H1 (cell line): Measurements from ENCODE around the gene BCAS1.

Experiments used
- BRCA1 ChIP-seq: IDR thresholded peaks from 2 replicates; pipeline ENCODE4 v1.6.1; 2012; ENCODE audit warnings: low read depth, low read length, improper control_type of control experiment
- CTCF ChIP-seq, 3 experiments: IDR thresholded peaks; 1 replicate in 2 of 3; 2 replicates in 1 of 3; pipeline versions ENCODE4 v1.5.1 to v1.6.1; 2011; ENCODE audit warnings: low read length in 3 of 3, mild to moderate bottlenecking in 3 of 3, inconsistent platforms in 2 of 3, low read depth in 1 of 3, moderate library complexity in 1 of 3; ENCODE audit not compliant: insufficient read depth in 1 of 3; ENCODE audit errors: control extremely low read depth in 1 of 3
- EGR1 ChIP-seq: IDR thresholded peaks from 2 replicates; pipeline ENCODE4 v1.6.1; 2011; ENCODE audit warnings: low read depth, low read length, borderline replicate concordance
- GTF2F1 ChIP-seq: IDR thresholded peaks from 2 replicates; pipeline ENCODE4 v1.6.1; 2012; ENCODE audit warnings: low read depth, low read length, improper control_type of control experiment, borderline replicate concordance
- JUND ChIP-seq: IDR thresholded peaks from 2 replicates; pipeline ENCODE4 v1.6.1; 2011; ENCODE audit warnings: mild to moderate bottlenecking, improper control_type of control experiment, low read length
- MAFK ChIP-seq: IDR thresholded peaks from 2 replicates; pipeline ENCODE4 v1.6.1; 2012; ENCODE audit warnings: low read depth, mild to moderate bottlenecking, improper control_type of control experiment, low read length
- PHF8 ChIP-seq: fragments of 200-600 bp; sonication (generic); conservative IDR thresholded peaks from 2 replicates; pipeline ENCODE4 v1.7.1; 2012; ENCODE audit warnings: low read depth, mild to moderate bottlenecking, inconsistent platforms, low read length, moderate library complexity
- POLR2A ChIP-seq, 2 experiments: IDR thresholded peaks; 1 replicate in 1 of 2; 2 replicates in 1 of 2; pipeline ENCODE4 v1.6.1; 2011; ENCODE audit warnings: low read depth in 2 of 2, low read length in 2 of 2, mild to moderate bottlenecking in 2 of 2; ENCODE audit errors: control extremely low read depth in 1 of 2
- RXRA ChIP-seq: IDR thresholded peaks from 2 replicates; pipeline ENCODE4 v1.6.1; 2011; ENCODE audit warnings: low read depth, mild to moderate bottlenecking, low read length, moderate library complexity; ENCODE audit not compliant: insufficient read depth
- SRF ChIP-seq: IDR thresholded peaks from 2 replicates; pipeline ENCODE4 v1.6.1; 2011; ENCODE audit warnings: mild to moderate bottlenecking, low read depth, low read length, moderate library complexity
- SUZ12 ChIP-seq: fragments of 200-600 bp; sonication (generic); IDR thresholded peaks from 2 replicates; pipeline ENCODE4 v1.6.1; 2012; ENCODE audit warnings: mild to moderate bottlenecking, inconsistent platforms, low read length, moderate library complexity, mixed read lengths
- TAF1 ChIP-seq: IDR thresholded peaks from 2 replicates; pipeline ENCODE4 v1.6.1; 2011; ENCODE audit warnings: mild to moderate bottlenecking, low read depth, low read length

DNA sequence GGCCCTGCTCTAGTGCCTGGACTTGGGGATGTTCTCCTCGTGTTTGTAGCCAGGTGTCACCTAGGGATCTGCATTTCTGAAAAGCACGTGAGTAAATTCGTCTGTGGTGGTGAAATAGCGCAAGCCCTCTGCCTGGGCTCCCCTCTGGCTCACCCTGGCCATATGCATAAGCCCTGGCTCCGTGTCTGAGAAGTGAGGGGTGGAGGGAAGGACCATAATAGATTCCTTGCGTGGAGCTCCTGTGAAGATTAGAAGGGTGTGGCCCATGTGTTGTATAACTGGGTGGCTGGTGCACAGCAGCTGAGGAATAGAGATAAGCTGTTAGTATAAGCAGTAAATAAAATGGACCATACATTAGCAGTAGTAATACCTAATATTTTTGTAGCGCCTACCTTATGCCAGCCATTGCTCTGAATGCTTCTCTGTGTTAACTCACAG is 4.8 kb downstream of the BCAS1 start:
- TF ChIP-seq POLR2A (IDR thresholded peaks at IDR 0.05; ENCODE audit: control extremely low read depth in 1 of 2, low read depth in 2 of 2, low read length in 2 of 2) = no peak
- TF ChIP-seq JUND = no peak
- TF ChIP-seq BRCA1 = no peak
- no peak for TF ChIP-seq SUZ12
- no peak for TF ChIP-seq SRF
- TF ChIP-seq TAF1 = no peak
- TF ChIP-seq CTCF (IDR thresholded peaks at IDR 0.05; ENCODE audit: control extremely low read depth in 1 of 3, insufficient read depth in 1 of 3, low read depth in 1 of 3, low read length in 3 of 3) = no peak
- no peak for TF ChIP-seq MAFK
- no peak for TF ChIP-seq PHF8
- no peak for TF ChIP-seq EGR1
- TF ChIP-seq GTF2F1 = no peak
- TF ChIP-seq RXRA = no peak
